Measurements from ENCODE around the gene SH3PXD2B.
"Not testable (repeated sequence)": the region's sequence is repeated elsewhere in the genome, so short reads cannot be mapped to it uniquely, and the experiment has no call there.

Gene SH3PXD2B

DNA sequence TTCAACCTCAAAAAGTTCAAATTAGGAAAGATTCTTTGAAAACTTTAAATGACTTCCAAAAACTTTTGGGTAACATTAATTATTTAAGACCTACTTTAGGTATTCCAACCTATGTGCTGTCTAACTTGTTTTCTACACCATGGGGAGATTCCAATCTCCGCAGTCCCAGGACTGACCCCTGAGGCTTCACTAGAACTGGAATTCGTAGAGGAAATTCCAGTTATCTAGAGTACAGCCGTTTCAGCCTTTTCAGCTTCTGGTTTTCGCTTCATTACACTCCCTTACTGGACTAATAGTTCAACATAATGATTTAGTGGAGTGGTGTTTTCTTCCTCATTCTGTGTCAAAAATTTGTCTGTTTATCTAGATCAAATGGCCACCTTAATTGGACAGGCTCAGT lies 55.7 kb downstream of the SH3PXD2B start:
- DNase-seq, result not testable (repeated sequence)

DNA sequence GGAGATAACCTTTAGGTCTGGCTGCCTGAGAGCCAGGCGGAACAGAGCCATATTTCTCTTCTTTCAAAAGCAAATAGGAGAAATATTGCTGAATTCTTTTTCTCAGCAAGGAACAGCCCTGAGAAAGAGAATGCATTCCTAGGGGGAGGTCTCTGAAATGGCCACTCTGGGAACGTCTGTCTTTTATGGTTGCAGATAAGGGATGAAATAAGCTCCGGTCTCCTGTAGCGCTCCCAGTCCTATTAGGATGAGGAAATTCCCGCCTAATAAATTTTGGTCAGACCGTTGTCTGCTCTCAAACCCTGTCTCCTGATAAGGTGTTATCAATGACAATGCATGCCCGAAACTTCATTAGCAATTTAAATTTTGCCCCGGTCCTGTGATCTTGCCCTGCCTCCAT lies 57.3 kb downstream of the SH3PXD2B start:
- DNase-seq, result not testable (repeated sequence)

DNA sequence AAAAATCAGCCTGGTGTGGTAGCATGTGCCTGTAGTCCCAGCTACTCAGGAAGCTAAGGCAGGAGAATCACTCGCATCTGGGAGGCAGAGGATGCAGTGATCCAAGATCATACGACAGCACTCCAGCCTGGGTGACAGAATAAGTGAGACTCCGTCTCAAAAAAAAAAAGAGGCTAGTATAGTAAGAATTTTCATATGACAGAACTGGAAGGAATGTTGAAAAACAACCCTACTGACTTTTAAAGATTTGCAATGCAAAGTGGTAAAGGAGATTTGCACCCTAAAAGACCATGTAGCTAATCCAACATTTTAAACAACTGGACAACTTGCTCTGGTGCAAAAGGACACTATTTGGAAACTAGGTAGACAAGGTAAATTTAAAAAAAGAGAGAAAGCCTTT lies 58.1 kb downstream of the SH3PXD2B start:
- no peak for DNase-seq

DNA sequence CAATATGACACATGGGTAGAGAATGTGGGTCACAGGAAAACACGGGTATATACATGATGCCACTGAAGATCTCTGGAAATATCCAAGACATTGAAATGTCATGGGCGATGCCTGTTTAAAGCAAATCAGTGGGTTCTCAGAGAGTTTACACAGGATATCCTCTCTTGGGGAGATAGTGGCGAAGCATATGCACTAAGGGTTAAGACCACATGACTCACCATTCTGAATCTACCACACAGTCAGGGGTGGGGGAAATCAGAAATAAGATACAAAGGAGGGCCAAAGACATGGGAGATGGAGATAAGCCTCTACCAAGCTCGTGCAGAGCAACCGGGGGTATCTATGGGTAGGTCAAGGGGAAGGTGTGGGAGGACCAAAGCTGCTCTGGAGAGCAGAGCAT lies 58.8 kb downstream of the SH3PXD2B start:
- no peak for DNase-seq

DNA sequence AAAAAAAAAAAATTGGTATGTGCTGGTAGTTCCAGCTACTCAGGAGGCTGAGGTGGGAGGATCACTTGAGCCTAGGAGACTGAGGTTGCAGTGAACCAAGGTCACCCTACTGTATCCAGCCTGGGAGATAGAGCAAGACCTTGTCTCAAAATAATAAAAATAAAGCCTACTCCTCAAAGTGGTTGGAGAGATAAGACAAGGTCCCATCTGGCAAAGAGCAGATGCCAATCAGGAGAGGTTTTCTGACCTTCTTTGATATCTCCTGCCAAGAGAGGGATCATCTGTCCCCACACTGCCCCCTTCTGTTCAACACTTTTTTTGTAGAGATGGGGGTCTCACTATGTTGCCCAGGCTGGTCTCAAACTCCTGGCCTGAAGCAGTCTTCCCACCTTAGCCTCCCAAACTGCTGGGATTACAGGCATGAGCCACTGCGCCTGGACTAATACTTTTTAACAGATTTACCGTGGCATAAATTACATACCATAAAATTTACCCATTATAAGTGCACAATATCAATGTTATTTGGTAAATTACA lies 64.7 kb downstream of the SH3PXD2B start:
- DNase-seq, result no peak

DNA sequence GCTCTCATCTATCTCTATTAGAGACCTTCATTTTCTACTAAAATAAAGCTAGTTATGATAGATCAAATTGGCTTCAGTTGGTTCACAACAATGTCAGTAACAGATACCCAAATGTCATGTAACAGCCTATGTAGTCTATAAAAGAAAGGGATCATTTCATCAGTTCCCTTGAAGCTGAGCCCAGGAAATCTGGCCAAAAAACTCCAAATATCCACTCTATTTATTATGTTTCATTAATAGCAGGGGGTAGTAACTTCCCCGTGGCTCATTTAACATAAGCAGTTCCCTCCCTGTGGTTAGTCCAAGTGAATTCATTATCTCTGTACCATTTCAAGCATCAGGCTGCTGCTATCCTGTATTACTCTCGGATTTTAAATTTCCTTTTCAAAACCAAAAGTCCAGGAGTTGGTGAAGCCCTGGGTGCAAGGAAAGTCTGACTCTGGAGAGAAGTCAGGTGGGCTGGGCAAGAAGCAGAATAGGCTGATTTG lies 66.0 kb downstream of the SH3PXD2B start:
- no peak for DNase-seq

DNA sequence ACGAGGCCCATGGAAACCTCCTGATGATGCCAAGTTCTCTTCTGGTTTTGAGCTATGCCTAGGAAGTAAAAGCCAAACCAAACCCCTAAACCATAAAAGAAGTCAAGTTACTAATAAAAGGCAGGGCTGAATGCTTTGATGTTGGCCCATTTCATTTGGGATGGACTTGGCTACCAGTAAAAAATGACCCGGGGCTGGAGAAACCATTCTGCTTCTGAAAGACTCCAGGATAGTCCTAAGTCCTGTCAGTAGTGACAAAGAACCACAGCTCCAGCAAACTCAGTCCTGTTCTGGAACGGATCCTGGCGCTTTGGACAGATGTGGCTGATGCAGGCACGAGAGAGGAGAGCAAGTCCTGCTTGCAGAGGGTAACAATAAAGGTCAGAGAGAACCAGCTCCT lies 68.6 kb downstream of the SH3PXD2B start:
- no peak for DNase-seq

DNA sequence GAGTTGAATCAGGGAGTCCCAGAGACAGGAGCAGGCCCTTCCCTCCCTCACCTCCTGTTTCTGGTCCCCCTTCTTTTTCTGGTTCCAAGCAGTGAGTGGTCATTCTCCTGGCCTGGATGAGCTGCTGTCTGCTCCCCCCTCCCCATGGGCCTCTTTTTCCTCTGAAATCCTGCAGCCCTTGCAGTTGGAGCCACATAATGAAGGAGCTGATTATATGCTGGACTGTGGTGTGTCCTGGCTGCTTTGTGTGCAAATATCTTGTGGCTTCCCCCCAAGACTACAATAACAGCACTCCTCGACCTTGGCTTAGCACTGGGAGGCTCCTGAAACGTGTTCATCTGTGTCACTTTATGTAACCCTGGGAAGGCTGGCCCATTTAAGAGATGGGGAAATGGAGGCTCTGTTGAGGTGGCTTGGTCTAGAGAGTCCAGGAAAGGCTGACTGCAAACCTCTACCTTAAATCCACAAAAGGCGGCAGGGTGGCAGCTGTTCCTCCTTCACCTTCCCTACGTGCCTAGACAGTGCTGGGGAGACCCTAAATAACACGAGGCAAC lies 69.2 kb downstream of the SH3PXD2B start:
- no peak for DNase-seq

DNA sequence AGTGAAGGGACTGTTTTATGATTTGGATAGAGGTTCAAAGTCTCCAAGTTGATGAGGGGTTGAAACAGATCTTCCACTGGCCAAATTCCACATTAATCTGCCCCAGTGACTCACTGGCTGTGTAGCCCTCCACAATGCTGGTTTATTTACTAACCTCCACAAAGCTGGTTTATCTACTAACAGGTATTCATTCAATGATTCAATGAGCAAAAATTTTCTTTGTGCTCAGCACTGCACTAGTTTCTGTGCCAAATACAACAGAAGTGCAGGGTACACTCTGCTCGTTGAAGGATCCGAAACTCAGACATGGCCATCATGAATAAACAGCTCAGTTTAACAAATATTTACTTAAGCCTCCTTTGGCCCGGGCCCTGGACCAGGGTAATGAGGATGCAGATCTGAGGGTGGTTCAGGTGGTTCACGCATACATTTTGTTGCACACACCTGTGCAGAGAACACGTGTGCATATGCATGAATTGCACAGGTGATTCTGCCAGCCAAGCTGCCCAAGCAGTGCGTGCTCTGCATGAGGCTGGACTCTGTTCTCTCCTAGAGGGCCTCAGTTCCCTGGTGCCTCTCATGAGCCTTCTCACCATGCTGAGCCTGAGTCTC lies 71.0 kb downstream of the SH3PXD2B start:
- no peak for DNase-seq

DNA sequence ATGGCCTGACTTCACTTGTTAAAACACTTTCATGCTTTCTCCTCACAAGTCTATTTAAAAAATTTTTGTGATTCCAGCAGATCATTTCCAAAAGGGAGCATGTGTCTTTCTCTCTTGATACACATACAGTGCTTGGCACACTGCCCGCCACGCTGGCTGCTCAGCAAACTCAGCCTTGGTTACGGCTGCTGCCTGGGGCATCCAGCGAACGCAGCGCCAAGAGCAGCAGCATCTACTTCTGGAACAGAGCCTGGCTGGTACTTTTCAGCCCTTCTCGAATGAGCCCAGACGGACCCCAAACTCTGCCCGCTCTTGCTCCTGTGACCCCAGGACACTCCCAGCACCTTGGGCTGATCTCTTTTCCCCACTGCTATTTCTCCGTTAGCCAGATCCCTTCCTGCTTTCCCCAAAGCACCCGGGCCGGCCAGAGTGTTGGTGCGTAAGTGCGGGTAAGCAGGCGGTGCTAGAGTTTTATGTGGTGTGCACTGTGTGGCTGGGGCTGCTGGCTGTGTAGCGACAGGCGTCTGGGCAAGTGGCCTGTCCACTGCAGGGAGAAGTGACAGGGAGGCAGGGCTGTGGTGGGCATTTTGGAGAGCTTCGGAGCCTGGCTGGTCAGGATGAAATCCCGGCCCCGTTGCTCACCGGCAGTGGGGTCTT lies 73.2 kb downstream of the SH3PXD2B start:
- no peak for DNase-seq

DNA sequence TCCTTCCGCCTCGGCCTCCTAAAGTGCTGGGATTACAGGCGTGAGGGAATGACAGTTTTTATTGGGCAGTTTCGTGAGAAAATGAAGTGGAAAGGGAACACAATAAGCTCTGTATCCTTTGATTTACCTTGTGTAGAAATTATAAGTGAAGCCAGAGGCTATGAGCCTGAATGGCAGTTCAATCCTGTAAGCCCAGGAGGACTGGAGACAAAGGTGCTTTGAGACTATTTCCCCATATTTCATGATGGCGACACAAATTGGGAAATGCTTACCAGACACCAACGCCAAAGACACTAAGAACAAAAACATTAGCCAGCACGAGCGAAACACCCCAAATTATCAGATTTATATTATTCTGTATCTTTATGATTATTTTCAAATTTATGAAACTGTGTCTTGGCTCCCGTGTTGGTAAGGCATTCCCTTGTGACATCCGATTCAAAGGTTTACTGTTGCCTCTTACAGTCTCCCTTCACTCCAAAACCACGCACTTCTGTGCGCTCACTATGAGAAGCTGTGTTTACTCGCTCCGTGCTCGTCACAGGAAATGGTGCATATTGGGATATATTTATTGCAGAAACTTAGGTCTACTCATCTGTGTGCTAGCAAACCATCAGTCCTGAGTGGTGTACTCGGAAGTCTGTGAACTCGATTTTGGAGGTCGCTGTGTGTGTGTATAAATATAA lies 73.9 kb downstream of the SH3PXD2B start:
- no peak for DNase-seq

DNA sequence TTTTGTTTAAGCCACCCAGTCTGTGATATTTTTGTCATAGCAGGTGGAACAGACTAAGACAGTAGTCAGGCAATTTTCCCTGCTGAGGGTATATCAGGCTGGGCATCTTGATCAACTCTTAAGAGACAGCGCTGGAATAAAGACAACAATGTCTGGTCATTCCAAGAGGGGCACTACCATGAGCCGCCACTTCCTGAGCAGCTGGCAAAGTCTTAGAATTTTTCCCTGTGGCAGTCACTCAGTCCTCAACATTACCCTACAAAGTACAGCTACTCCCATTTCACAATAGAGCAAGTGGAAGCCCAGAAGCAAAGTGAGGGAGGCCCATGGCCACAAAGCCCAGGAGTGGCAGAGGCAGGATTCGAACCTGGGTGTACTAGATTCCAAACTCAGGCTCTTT lies 74.8 kb downstream of the SH3PXD2B start:
- DNase-seq, result no peak

DNA sequence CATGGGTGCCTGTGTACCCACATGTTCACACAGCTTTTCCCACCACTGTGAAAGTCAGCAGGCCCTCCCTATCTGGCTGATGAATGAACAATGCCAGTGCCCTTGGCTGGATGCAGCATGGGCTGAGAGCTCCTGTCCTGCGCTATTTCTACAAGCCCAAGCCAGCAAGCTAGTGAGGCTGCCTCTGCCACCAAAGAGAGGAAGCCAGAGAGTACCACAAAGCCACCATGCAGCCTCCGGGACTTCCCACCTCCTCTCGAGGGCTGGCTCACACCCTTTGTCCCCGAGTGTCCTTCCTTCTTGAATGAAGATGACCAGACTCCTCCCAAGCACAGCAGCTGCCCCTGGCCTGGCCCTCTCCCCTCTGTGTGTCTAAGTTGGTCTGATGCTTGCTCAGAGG lies 76.5 kb downstream of the SH3PXD2B start:
- DNase-seq, result no peak

DNA sequence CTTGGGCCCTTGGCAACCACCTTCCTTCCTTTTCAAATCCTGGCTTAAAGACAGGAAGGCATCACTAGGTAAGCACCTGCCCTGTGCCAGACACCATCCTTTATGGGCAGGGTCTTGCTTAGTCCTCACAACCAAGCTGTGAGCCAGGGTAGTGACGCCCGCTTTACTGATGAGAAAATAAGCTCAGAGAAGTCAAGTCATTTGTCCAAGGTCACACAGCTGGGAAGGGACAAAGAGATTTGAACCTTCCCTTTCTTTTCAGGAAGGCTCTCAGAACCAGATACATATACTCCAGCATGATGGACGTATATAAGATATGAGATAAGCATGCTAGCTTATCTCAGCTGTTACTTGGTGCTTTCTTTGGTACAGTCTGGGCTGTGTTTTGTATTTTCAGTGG lies 76.9 kb downstream of the SH3PXD2B start:
- no peak for DNase-seq

DNA sequence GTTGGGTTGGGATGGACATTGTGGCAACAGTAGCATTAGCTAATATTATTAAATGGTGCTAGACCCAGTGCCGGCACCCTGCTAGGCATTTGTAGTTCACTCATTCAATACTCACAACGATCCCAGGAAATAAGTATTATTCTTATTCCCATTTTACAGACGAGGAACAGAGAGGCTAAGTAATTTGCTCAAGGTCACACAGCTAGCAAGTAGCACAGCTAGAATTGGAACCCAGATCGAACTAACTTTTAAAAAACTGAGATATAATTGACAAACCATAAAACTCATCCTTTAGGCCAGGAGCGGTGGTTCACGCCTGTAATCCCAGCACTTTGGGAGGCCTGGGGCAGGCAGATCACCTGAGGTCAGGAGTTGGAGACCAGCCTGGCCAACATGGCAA lies 79.5 kb downstream of the SH3PXD2B start:
- no peak for DNase-seq

DNA sequence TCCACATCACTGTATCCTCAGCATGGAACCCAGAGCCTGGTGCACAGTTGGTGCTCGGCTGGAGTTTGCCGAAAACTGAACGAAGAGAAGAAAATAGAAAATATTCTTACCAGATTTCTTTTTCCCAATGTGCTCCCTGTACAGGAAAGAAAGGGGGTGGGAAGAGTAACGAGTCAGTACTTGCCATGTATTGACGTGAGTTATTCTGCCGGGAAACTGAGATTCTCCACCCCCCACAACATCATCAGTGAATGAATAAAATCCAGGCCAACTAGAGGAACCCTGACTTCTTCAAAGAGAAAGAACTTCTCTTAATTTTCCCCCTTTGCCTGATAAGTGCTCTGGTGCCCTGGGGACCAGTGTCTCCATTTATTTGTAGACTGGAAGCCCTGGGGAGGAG lies 80.6 kb downstream of the SH3PXD2B start:
- DNase-seq, result no peak

DNA sequence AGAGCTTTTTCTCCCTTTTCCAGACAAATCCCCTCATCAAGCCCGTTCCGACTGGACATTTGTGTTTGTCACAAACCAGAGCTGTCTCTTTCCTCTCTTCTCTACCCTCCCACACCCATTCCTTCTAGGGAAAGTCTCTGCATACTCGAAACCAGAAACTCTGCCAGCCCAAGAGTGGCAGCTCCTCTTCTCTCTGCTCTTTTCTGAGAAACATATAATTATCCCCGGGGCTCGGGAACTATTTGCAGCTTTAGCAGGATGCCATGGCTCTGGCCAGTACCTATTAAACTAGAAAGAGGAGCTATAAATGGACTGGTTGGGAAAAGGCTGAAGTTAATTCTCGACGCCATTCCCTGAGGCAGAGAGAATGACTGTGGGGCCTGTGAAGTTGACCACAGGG lies 82.6 kb downstream of the SH3PXD2B start:
- DNase-seq, result no peak

DNA sequence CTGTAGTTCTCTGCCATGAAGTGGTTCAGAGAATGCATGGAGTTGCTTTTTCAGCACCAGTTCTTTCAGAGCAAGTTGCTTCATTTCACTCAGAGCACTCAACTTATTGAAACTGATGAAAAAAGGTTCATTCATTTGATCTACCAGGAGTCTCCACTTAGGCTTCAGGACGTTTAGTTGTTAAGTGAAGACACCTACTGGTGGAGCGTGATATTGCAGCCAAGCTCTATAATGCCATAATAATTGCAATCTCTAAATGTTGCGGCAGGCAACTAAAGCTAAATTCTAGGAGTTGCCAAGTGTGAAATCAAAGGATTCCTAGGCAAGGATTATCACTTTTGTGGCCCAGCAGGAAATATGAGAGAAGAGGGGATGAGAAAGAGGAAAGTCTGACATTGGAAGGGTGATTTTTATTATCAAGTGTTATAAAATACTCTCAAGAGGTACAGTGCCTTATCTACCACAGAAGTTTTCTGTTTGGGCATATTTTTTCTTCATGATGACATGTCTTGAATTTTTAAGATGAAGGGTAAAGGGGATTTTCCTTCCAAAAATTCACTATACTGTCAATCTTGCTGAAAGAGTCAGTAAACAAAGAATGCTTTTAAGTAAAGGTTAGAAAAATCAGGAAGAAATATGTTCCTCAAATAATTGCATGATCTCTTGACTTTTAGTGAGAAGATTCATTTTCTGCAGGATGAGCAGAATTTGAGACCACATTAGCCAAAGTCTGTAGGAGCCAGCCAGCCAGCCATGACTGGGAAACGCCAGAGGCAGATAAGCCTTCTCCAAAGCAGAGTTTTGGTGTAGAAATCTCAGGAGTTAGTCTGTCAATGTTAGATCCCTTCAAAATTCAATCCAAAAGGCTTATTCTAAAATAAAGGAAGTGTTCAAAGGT lies 83.4 kb downstream of the SH3PXD2B start:
- DNase-seq, result no peak

DNA sequence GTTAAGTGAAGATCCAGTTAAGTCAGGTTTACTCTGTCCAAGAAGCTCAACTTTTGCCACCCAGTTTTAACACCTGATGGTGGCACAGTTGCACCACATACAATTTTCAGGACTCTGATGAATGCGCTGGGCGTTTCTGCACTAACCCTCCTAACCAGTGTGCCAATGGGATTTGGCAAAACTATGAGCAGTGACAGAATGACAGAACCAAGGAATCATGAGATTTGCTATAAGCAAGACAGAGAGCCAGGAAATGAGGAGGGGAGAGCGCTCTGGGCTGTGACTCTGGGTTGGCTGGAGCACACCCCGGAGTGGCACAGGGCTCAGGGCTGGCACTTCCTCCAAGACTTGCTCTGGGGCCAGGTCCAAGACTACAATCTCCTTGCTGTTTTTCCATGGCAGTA lies 84.1 kb downstream of the SH3PXD2B start:
- no peak for DNase-seq

DNA sequence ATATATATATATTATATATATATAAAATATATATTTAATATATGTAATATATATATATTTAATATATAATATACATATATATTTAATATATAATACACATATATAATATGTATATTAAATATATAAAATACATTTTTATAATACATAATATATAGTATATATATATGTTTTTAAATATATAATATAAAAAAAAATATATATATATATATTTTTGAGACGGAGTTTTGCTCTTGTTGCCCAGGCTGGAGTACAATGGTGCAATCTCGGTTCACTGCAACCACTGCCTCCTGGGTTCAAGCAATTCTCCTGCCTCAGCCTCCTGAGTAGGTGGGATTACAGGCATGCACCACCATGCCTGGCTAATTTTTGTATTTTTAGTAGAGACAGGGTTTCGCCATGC lies 85.6 kb downstream of the SH3PXD2B start:
- DNase-seq, result not testable (repeated sequence)

DNA sequence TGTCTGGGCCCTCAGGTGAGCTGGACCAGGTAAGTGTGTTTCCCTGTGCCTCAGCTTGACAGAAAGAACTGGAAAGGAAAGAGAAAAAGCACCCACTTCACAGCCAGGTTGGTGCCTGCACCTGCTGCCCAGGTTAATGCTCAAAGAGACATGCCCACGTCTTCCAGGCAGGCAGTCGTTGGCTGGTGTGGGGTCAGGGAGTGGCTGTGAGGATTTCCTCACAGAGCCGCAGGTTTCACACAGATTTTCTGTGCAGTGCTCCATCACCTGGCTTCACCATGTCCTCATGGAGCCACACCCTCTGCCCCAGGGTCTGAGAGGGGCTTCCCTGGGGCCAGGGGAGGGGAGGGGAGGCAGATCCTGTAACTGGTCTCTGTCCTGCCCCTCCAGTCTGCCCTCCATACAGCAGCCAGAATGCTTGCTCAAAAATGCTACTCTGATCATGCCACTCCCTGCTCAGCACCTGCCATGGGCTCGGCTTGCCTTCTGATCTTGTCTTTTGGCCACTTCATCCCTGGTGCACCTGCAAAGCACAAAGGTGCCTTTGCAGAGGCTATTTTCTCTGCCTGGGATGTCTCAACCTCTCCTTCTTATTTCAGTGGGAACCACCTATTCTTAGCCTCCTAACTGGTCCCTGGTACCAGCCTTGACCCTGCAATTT lies 88.2 kb downstream of the SH3PXD2B start:
- no peak for DNase-seq

DNA sequence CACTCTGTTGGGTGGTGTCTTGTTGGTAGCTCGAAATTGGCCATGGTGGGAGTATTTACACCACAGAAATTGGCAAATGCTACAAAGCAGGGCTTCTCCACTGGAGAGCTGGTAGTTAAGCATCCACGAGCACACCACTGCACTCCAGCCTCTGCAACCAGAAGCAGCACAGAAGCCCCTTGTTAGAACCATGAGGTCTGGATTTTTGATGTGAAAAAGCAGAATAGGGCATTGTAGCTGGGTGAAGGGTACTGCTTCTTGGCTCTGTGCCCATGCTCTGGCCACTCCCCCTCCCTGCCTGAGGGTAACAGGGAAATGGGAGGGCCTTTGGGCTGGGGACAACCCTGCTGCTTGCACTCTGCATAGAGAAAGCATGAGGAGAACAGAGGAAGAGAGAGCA lies 89.6 kb downstream of the SH3PXD2B start:
- no peak for DNase-seq
